ENCODE data around the gene CCDC85B. TPM values are rescaled to one million over a fixed set of nuclear protein-coding genes. Genes with fewer than 3 reads are reported as not detected.

The CCDC85B gene
- total and polyA plus RNA-seq, 8 donors = 7.0 to 68.9 (median 29.7) TPM

- DNase-seq = no peak
- 80 to 89% (median 86%) methylated on average over 27 to 28 of the region's 28 CpGs for WGBS, 5 donors
- Histone ChIP-seq H3K27me3 (no peaks in the 10 kb centered on the region), H3K27ac (peak overlapping the region in 1 of 5 donors; percentile 51), H3K4me1 (peaks cover 25 to 46% (median 40%) of the 10 kb centered on the region in 4 donors), H3K9me3 (no peaks in the 10 kb centered on the region), H3K4me3 (no peak overlapping the region), H3K36me3 (peaks cover 20 to 54% (median 45%) of the 10 kb centered on the region in 4 donors)
- intact Hi-C loops (cut with DNase I; ENCODE audit: low total_unique reads) = loop anchor here (5.0 kb wide), 1 partner anchor 78 kb away; the partner anchor contains the start of gene SART1
- TF ChIP-seq POLR2AphosphoS5 (IDR thresholded peaks at IDR 0.05) (no peak), EP300 (IDR thresholded peaks at IDR 0.05) (no peak), POLR2A (IDR thresholded peaks at IDR 0.05) (no peak), CTCF (IDR thresholded peaks at IDR 0.05) (no peak)
Observed at GRCh38 chr11:65883786-65884715, 6.4 kb upstream of the CCDC85B start.

- Histone ChIP-seq H3K4me1 (peaks cover 32 to 52% (median 47%) of the 10 kb centered on the region in 4 donors), H3K27ac (peak overlapping the region in 4 of 5 donors; percentile 10 to 51 (median 26)), H3K9me3 (no peaks in the 10 kb centered on the region), H3K4me3 (no peak overlapping the region), H3K27me3 (no peaks in the 10 kb centered on the region), H3K36me3 (peaks cover 20 to 54% (median 45%) of the 10 kb centered on the region in 4 donors)
- intact Hi-C loops (cut with DNase I; ENCODE audit: low total_unique reads) = loop anchor here (5.0 kb wide), 1 partner anchor 78 kb away; the partner anchor contains the start of gene SART1
- peak; percentile 28 to 87 (median 44) for TF ChIP-seq POLR2AphosphoS5 (IDR thresholded peaks at IDR 0.05)
- no peak for TF ChIP-seq POLR2A (IDR thresholded peaks at IDR 0.05)
- peak in 5 of 7 experiments; percentile 96 to 99 (median 97) for TF ChIP-seq CTCF (IDR thresholded peaks at IDR 0.05)
- TF ChIP-seq EP300 (IDR thresholded peaks at IDR 0.05) = no peak
- DNase-seq = peak; percentile 83 to 91
- WGBS, 5 donors = 18 to 21% (median 19%) methylated on average over 8 to 9 of the region's 9 CpGs; no CpG with 5 or more reads in 1 of the 5 donors
Observed at GRCh38 chr11:65884716-65885092, 5.8 kb upstream of the CCDC85B start.

- Histone ChIP-seq H3K4me3 (no peak overlapping the region), H3K27ac (peak overlapping the region in 2 of 5 donors; percentile 10 to 17), H3K4me1 (peaks cover 37 to 58% (median 52%) of the 10 kb centered on the region in 4 donors), H3K27me3 (no peaks in the 10 kb centered on the region), H3K9me3 (no peaks in the 10 kb centered on the region), H3K36me3 (peaks cover 20 to 54% (median 45%) of the 10 kb centered on the region in 4 donors)
- 89 to 95% (median 93%) methylated on average over 7 of the region's 7 CpGs for WGBS, 5 donors
- intact Hi-C loops (cut with DNase I; ENCODE audit: low total_unique reads) = no loop called here
- no peak for TF ChIP-seq POLR2AphosphoS5 (IDR thresholded peaks at IDR 0.05)
- no peak for TF ChIP-seq POLR2A (IDR thresholded peaks at IDR 0.05)
- no peak for TF ChIP-seq CTCF (IDR thresholded peaks at IDR 0.05)
- TF ChIP-seq EP300 (IDR thresholded peaks at IDR 0.05) = no peak
- DNase-seq = no peak
Observed at GRCh38 chr11:65885231-65885630, 5.2 kb upstream of the CCDC85B start.

GRCh38 chr11:65885808-65886536 lies 4.5 kb upstream of the CCDC85B start:
- DNase-seq = no peak
- intact Hi-C loops (cut with DNase I; ENCODE audit: low total_unique reads) = no loop called here
- Histone ChIP-seq H3K9me3 (no peaks in the 10 kb centered on the region), H3K4me1 (peaks cover 41 to 61% (median 56%) of the 10 kb centered on the region in 4 donors), H3K4me3 (no peak overlapping the region), H3K27me3 (no peaks in the 10 kb centered on the region), H3K36me3 (peaks cover 20 to 54% (median 45%) of the 10 kb centered on the region in 4 donors), H3K27ac (peak overlapping the region in 3 of 5 donors; percentile 27 to 98 (median 94))
- WGBS, 5 donors = 79 to 90% (median 87%) methylated on average over 11 to 12 of the region's 12 CpGs
- TF ChIP-seq EP300 (IDR thresholded peaks at IDR 0.05) = no peak
- TF ChIP-seq POLR2A (IDR thresholded peaks at IDR 0.05) = no peak
- TF ChIP-seq POLR2AphosphoS5 (IDR thresholded peaks at IDR 0.05) = no peak
